Vagina (tissue), 2 donors: Measurements from ENCODE around the gene MAPK14. TPM values are rescaled to one million over a fixed set of nuclear protein-coding genes. Genes with fewer than 3 reads are reported as not detected.

Source experiments
- DNase-seq, 2 donors: peaks; one replicate each; pipeline ENCODE4 v3.0.0-alpha.2; 2017; ENCODE audit errors: extremely low spot score in 2 of 2
- H3K27ac ChIP-seq: fragments of 200-600 bp; sonication (generic); one replicate; pipeline ENCODE4 v1.5.1; 2019
- H3K27me3 ChIP-seq: fragments of 200-600 bp; sonication (generic); one replicate; pipeline ENCODE4 v1.5.1; 2019
- H3K36me3 ChIP-seq, 2 donors: fragments of 200-600 bp; sonication (generic); one replicate each; pipeline ENCODE4 v1.5.1; 2017 to 2019
- H3K4me1 ChIP-seq: fragments of 200-600 bp; sonication (generic); one replicate; pipeline ENCODE4 v1.5.1; 2019
- H3K4me3 ChIP-seq, 2 donors: fragments of 200-600 bp; sonication (generic); 1 replicate in 1 of 2; 2 replicates in 1 of 2; pipeline ENCODE4 v1.5.1; 2016 to 2019
- H3K9me3 ChIP-seq: fragments of 200-600 bp; sonication (generic); one replicate; pipeline ENCODE4 v1.5.1; 2019
- CTCF ChIP-seq, 3 experiments: fragments of 450-650 bp in 2 of 3; fragments of 200-600 bp in 1 of 3; sonication (generic) in 1 of 3; IDR thresholded peaks; one replicate each; pipeline ENCODE4 v1.5.1; 2017 to 2019; ENCODE audit warnings: antibody characterized with exemption in 3 of 3, mild to moderate bottlenecking in 2 of 3, moderate library complexity in 2 of 3
- POLR2A ChIP-seq, 2 donors: fragments of 450-650 bp; IDR thresholded peaks; one replicate each; pipeline ENCODE4 v1.6.1; 2017; ENCODE audit warnings: antibody characterized with exemption in 2 of 2, mild to moderate bottlenecking in 2 of 2, moderate library complexity in 2 of 2
- POLR2AphosphoS5 ChIP-seq, 2 donors: sonication (generic); formaldehyde crosslinking; IDR thresholded peaks; one replicate each; pipeline ENCODE4 v1.9.0; 2017; ENCODE audit warnings: antibody characterized with exemption in 2 of 2, mild to moderate bottlenecking in 2 of 2, low read depth in 1 of 2; ENCODE audit not compliant: insufficient read depth in 1 of 2
- intact Hi-C: fragments of 100-400 bp; cut with DNase I; formaldehyde crosslinking; loops from one replicate; pipeline ENCODE4 v1.15.1; 2023
- total RNA-seq: library from RNA; depleted of rRNA; stranded (reverse); fragments of >200 nt; gene quantifications from one replicate; pipeline ENCODE4 v1.2.3, GENCODE V29; 2016

The MAPK14 gene
- total RNA-seq, 1 donor from 2014 or later, result 71.9 TPM

GRCh38 chr6:36054956-36055355, 27.3 kb downstream of the MAPK14 start:
- no peak for TF ChIP-seq CTCF (IDR thresholded peaks at IDR 0.05)
- TF ChIP-seq POLR2A (IDR thresholded peaks at IDR 0.05), result no peak
- TF ChIP-seq POLR2AphosphoS5 (IDR thresholded peaks at IDR 0.05; ENCODE audit: insufficient read depth in 1 of 2, low read depth in 1 of 2), result no peak
- Histone ChIP-seq H3K27me3 (no peaks in the 10 kb centered on the region), H3K9me3 (no peaks in the 10 kb centered on the region), H3K36me3 (peaks cover 0 to 9% of the 10 kb centered on the region in 2 donors), H3K4me1 (peaks cover 49% of the 10 kb centered on the region), H3K4me3 (no peak overlapping the region), H3K27ac (no peak overlapping the region)
- intact Hi-C loops, result no loop called here
- no peak for DNase-seq

- peaks cover 36% of the 10 kb centered on the region for H3K4me1 ChIP-seq
- H3K9me3 ChIP-seq, result no peaks in the 10 kb centered on the region
- no peak overlapping the region for H3K4me3 ChIP-seq
- DNase-seq, result no peak
- no peak overlapping the region for H3K27ac ChIP-seq
- intact Hi-C loops, result no loop called here
- no peak for TF ChIP-seq POLR2A (IDR thresholded peaks at IDR 0.05)
- no peak for TF ChIP-seq CTCF (IDR thresholded peaks at IDR 0.05)
- no peaks in the 10 kb centered on the region for H3K27me3 ChIP-seq
- H3K36me3 ChIP-seq, result peaks cover 0 to 14% of the 10 kb centered on the region in 2 donors
Measured at GRCh38 chr6:36056178-36056577, 28.6 kb downstream of the MAPK14 start.

- Histone ChIP-seq H3K27ac (no peak overlapping the region), H3K4me1 (peaks cover 34% of the 10 kb centered on the region)
- intact Hi-C loops, result no loop called here
Measured at GRCh38 chr6:36061236-36061635, 33.6 kb downstream of the MAPK14 start.

GRCh38 chr6:36062247-36062646, 34.6 kb downstream of the MAPK14 start:
- intact Hi-C loops, result no loop called here
- DNase-seq, result no peak
- H3K27ac ChIP-seq, result no peak overlapping the region
- peaks cover 42% of the 10 kb centered on the region for H3K4me1 ChIP-seq
- H3K4me3 ChIP-seq, result no peak overlapping the region
- H3K36me3 ChIP-seq, result peaks cover 0 to 14% of the 10 kb centered on the region in 2 donors
- no peaks in the 10 kb centered on the region for H3K27me3 ChIP-seq
- no peaks in the 10 kb centered on the region for H3K9me3 ChIP-seq
- TF ChIP-seq POLR2AphosphoS5 (IDR thresholded peaks at IDR 0.05; ENCODE audit: insufficient read depth in 1 of 2, low read depth in 1 of 2) (no peak), POLR2A (IDR thresholded peaks at IDR 0.05) (no peak), CTCF (IDR thresholded peaks at IDR 0.05) (no peak)

More at GRCh38 chr6:36061236-36061635, 33.6 kb downstream of the MAPK14 start:
- no peak for TF ChIP-seq POLR2A (IDR thresholded peaks at IDR 0.05)
- no peak for TF ChIP-seq POLR2AphosphoS5 (IDR thresholded peaks at IDR 0.05; ENCODE audit: insufficient read depth in 1 of 2, low read depth in 1 of 2)
- no peak for TF ChIP-seq CTCF (IDR thresholded peaks at IDR 0.05)
- no peak for DNase-seq
- no peak overlapping the region for H3K4me3 ChIP-seq
- H3K9me3 ChIP-seq, result no peaks in the 10 kb centered on the region
- no peaks in the 10 kb centered on the region for H3K27me3 ChIP-seq
- peaks cover 0 to 14% of the 10 kb centered on the region in 2 donors for H3K36me3 ChIP-seq

- Histone ChIP-seq H3K36me3 (peaks cover 0 to 14% of the 10 kb centered on the region in 2 donors), H3K4me1 (peaks cover 55% of the 10 kb centered on the region), H3K27me3 (no peaks in the 10 kb centered on the region), H3K27ac (no peak overlapping the region), H3K9me3 (no peaks in the 10 kb centered on the region), H3K4me3 (no peak overlapping the region)
- no peak for DNase-seq
- intact Hi-C loops, result no loop called here
- no peak for TF ChIP-seq CTCF (IDR thresholded peaks at IDR 0.05)
- TF ChIP-seq POLR2AphosphoS5 (IDR thresholded peaks at IDR 0.05; ENCODE audit: insufficient read depth in 1 of 2, low read depth in 1 of 2), result no peak
- TF ChIP-seq POLR2A (IDR thresholded peaks at IDR 0.05), result no peak
Measured at GRCh38 chr6:36063318-36064060, 35.9 kb downstream of the MAPK14 start.
